GM12864 (cell line): ENCODE results near the gene NUTM2G.
"Not testable (repeated sequence)": the region's sequence is repeated elsewhere in the genome, so short reads cannot be mapped to it uniquely, and the experiment has no call there.

Experiments
- DNase-seq: peaks from one replicate; pipeline ENCODE4 v3.0.0-alpha.2; 2011; ENCODE audit warnings: low read depth
- H3K4me3 ChIP-seq: 2 replicates; pipeline ENCODE4 v1.5.1; 2011; ENCODE audit warnings: mild to moderate bottlenecking, low read depth, low read length, control low read depth

The NUTM2G gene

DNA sequence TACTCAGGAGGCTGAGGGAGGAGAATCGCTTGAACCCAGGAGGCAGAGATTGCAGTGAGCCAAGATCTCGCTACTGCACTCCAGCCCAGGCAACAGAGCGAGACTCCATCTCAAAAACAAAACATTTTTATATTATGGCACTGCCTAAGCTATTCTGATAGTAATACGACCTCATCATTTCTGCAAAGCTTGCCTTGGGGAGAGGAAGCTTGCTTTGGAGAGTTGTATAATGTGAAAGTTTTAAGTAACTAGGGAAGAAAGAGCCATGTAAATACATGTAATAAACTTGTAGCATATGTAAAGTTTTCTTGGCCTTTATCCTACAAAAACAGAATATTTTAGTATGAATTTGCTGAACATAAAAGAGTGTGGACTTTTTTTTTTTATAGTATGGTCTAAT is 7.8 kb upstream of the NUTM2G start:
- not testable (repeated sequence) for H3K4me3 ChIP-seq, DNase-seq

- DNase-seq, H3K4me3 ChIP-seq: not testable (repeated sequence)
Measured at GRCh38 chr9:96925587-96925986, 3.1 kb upstream of the NUTM2G start.

DNA sequence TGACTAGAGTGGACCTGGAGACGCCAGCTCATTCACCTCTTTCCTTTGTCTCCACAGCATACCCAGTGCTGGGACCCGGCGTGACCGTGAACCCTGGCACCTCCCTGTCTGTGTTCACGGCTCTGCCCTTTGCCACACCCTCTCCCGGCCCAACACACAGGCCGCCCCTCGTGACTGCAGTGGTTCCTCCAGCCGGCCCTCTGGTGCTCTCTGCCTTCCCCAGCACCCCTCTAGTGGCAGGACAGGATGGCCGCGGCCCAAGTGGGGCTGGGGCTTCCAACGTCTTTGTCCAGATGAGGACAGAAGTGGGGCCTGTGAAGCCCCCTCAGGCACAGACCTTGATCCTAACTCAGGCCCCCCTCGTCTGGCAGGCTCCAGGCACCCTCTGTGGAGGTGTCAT is 3.0 kb downstream of the NUTM2G start:
- DNase-seq, H3K4me3 ChIP-seq: not testable (repeated sequence)

DNA sequence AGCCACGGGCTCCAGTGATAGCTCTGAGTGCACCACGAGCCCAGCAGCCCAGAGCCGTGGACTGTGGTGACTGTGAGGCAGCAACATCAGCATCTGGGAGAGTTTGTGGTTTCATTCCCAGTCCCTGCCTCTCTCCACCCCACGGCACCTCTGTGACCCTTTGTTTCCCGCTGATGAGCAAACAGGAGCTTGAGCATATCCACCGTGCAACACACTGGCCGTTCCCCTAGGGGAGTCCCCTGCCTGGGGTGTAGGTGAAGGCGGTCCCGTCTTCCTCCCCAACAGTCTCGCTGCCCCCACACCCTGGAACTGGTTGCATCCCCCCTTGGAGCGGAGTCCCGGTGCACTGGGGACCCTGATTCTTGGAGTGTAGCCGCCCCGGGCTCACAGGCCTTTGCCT is 5.5 kb downstream of the NUTM2G start:
- DNase-seq, H3K4me3 ChIP-seq: not testable (repeated sequence)

GRCh38 chr9:96934706-96935105 is 6.1 kb downstream of the NUTM2G start:
- not testable (repeated sequence) for H3K4me3 ChIP-seq, DNase-seq

- H3K4me3 ChIP-seq, DNase-seq: not testable (repeated sequence)
Measured at GRCh38 chr9:96935401-96935800, 6.8 kb downstream of the NUTM2G start.

- not testable (repeated sequence) for H3K4me3 ChIP-seq, DNase-seq
Measured at GRCh38 chr9:96937442-96937841, 8.8 kb downstream of the NUTM2G start.

DNA sequence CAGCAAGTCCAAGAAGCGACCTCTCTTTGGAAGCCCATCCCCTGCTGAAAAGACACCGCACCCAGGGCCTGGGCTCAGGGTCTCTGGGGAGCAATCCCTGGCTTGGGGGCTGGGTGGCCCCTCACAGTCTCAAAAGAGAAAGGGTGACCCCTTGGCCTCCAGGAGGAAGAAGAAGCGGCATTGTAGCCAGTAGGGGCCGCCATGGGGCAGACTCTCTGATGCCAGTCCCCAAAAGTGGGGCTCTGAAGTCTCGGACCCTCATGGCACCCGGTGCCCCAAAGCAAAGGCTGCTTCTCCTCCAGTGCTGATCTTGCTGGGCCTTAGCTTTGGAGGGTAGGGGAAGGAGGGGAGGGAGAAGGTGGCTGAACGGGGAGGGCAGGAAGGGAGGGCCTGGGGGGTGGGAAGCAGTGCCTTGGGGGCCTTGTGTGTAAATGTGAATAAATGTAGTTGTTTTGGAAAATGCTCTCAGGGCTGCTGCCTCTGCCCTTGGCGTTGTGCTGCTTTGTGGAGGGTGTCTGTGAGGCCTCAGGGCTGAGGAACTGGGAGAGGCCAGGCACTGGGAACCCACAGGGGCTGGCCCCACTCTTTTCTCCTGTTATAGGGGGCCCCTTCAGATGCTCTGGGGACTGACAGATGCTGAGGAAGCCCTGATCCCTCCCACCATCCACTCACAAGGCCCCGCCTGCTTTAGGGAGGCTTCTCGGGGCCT is 10.5 kb downstream of the NUTM2G start:
- not testable (repeated sequence) for H3K4me3 ChIP-seq, DNase-seq

DNA sequence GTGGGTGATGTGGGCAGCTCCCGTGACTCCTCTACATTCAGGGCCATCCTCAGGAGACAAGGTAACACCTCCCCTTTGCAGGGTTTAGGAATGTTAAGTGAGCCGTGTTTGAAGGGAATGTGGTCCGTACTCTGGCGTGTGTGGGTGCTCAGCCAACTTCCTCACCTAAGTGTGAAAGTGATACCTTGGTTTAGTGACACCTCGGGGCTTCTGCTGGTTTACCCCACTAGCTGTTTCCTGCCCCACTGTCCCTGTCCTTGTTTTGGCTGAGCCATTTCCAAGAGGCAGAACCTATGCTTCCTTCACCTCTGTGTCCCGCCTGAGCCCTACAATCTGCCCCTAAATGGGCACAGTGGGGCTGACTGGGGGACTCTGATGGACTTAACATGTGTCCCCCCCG is 12.3 kb downstream of the NUTM2G start:
- not testable (repeated sequence) for DNase-seq, H3K4me3 ChIP-seq

DNA sequence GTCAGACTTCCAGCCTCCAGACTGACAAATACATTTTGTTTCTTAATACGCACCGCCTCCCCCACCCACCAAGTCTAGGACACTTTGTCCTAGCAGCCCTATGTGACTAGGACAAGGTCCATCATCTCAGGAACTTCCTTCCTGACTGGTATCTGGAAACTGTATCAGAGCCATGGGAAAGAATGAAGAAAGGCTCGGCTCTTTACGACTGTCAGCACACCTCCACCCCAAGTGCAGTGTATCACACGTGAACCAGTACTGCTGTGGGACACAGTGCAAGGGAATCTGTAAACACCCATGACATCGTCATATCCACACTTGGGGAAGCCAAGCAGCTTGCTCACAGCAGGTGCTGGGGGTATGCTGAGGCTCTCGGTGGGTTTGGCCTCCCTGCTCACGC is 13.0 kb downstream of the NUTM2G start:
- H3K4me3 ChIP-seq, DNase-seq: not testable (repeated sequence)

DNA sequence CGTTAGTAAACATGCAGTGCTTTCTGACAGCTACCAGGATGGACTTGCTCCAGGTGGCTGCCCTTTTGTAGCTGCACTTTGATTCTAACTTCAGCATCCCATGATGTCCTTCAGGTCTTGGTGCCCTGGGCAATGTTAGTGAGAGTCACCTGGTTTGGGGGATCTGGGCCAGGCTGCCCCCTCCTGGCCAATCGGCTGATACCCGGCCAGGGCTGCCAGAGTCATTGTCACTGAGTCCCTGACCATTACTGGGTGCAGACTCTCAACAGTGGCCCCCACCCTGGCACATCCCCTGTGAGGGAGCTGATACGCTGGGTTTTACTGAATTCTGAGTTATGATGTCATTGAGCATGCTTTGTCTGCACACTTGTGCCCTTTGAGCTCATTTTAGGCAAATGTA is 13.5 kb downstream of the NUTM2G start:
- not testable (repeated sequence) for DNase-seq, H3K4me3 ChIP-seq

GRCh38 chr9:96949346-96949745 is 20.7 kb downstream of the NUTM2G start:
- not testable (repeated sequence) for H3K4me3 ChIP-seq

DNA sequence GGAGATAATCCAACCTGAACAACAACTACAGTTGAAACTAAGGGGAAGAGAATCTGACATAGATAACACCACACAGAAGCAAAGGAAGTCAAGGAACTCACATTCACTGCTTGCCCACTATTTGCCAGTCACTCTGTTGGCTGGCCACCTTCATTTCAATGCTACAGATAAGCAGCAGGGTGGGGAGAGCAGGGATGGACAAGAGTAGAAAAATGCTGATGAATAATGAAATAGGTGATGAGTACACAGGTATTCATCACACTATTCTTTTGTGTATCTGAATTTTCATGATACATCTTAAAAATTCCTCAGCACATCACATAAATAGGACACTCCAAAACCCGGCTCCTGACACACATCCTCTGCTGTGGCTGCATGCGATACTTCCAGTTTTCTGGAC is 21.9 kb downstream of the NUTM2G start:
- H3K4me3 ChIP-seq, DNase-seq: not testable (repeated sequence)

More at GRCh38 chr9:96949346-96949745, 20.7 kb downstream of the NUTM2G start:
- not testable (repeated sequence) for DNase-seq

DNA sequence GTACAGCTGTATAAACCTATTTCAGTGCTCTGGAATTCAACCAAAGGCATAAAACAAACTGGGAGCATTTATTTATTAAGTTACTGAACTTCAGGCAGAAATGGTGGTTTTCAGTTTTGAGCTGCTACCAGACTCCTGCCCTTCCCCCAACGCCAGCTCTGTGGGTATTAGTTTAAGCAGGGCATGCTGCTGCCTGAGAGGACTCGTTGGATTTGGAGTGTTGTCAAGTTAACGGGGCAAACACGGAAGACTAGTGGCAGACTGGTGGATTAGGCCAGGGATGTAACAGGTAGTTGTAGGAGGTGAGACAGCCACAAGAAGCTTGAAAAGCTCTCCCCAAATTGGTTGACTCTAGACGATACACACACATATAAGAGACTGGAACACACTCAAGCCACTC is 38.9 kb downstream of the NUTM2G start:
- not testable (repeated sequence) for DNase-seq, H3K4me3 ChIP-seq

- not testable (repeated sequence) for H3K4me3 ChIP-seq, DNase-seq
Measured at GRCh38 chr9:96972552-96972951, 43.9 kb downstream of the NUTM2G start.

DNA sequence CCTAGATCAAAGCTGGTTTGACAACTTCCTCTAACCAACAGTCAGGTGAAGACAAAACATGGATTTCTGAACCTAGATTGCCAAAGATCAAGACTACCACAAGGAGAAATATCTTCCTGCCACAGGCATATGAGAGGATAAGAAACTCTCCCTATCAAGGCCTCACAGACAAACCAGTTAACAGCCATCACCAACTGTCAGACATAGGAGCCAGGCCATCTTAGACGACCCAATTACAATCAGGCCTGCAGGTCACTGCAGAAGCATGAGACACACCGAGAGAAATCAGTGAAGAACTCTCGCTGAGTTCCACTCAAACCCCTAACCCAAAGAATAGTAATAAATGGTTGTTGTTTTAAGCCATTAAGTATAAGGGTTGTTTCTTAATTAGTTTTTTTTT is 45.4 kb downstream of the NUTM2G start:
- not testable (repeated sequence) for H3K4me3 ChIP-seq, DNase-seq

DNA sequence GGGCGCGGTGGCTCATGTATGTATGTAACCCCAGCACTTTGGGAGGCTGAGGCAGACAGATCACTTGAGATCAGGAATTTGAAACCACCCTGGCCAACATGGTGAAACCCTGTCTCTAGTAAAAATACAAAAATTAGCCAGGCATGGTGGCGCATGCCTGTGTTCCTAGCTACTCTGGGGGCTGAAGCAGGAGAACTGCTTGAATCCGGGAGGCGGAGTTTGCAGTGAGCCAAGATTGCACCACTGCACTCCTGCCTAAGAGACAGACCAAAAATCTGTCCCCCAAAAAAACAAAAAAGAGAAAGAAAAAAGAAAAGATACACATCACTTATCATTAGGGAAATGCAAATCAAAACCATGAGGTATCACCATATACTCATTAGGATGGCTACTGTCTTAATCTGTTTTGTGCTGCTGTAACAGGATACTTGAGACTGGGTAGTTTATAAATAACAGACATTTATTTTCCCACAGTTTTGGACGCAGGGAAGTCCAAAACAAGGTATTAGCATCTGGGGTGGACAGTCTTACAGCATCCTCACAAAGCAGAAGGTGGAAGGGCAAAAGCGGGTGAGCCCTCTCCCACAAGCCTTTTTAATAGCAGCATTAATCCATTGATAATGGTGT is 55.0 kb downstream of the NUTM2G start:
- DNase-seq, H3K4me3 ChIP-seq: not testable (repeated sequence)

- not testable (repeated sequence) for DNase-seq, H3K4me3 ChIP-seq
Measured at GRCh38 chr9:96984139-96984538, 55.5 kb downstream of the NUTM2G start.

DNA sequence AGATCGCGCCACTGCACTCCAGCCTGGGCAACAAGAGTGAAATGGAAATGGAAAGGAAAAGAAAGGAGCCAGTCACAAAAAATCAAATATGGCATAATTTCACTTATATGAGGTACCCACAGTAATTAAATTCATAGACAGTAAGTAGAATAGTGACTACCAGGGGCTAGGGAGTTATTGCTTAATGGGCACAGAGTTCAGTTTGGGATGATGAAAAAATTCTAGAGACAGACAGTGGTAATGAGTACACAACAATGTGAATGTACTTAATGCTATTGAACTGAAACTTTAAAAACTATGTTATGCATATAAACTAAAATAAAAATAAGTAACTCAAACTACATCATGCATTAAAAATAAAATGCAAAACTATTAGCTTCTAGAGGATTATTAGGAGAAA is 56.2 kb downstream of the NUTM2G start:
- not testable (repeated sequence) for H3K4me3 ChIP-seq, DNase-seq
